CD14-positive monocyte (primary cell): ENCODE data around the gene ADA. TPM values are rescaled to one million over a fixed set of nuclear protein-coding genes. Genes with fewer than 3 reads are reported as not detected.

Experiments used
- DNase-seq, 3 donors: peaks; one replicate each; pipeline ENCODE4 v3.0.0-alpha.2; 2011 to 2022
- H2AFZ ChIP-seq: 2 replicates; pipeline ENCODE4 v1.6.0; 2012; ENCODE audit warnings: mild to moderate bottlenecking, low read depth, low read length, inconsistent platforms; ENCODE audit not compliant: insufficient read depth, poor library complexity, severe bottlenecking
- H3K27ac ChIP-seq, 2 donors: 1 replicate in 1 of 2; 2 replicates in 1 of 2; pipeline ENCODE4 v1.5.1; 2012 to 2013; ENCODE audit warnings: low read length in 2 of 2, control low read depth in 1 of 2, inconsistent platforms in 1 of 2, low read depth in 1 of 2, mild to moderate bottlenecking in 1 of 2
- H3K27me3 ChIP-seq, 2 donors: one replicate each; pipeline versions ENCODE4 v1.6.0 to v1.6.1; 2011 to 2013; ENCODE audit warnings: low read length in 2 of 2; ENCODE audit not compliant: control insufficient read depth in 2 of 2, insufficient read depth in 2 of 2
- H3K36me3 ChIP-seq, 2 donors: replicated peaks in 1 of 2; 1 replicate in 1 of 2; 2 replicates in 1 of 2; pipeline versions ENCODE4 v1.5.1 to v1.6.1; 2012 to 2013; ENCODE audit warnings: low read length in 2 of 2, control low read depth in 1 of 2, inconsistent platforms in 1 of 2, mild to moderate bottlenecking in 1 of 2; ENCODE audit not compliant: insufficient read depth in 2 of 2, control insufficient read depth in 1 of 2
- H3K4me1 ChIP-seq, 2 donors: 1 replicate in 1 of 2; 2 replicates in 1 of 2; pipeline versions ENCODE4 v1.5.1 to v1.6.1; 2012 to 2013; ENCODE audit warnings: low read length in 2 of 2, control low read depth in 1 of 2, inconsistent platforms in 1 of 2, mild to moderate bottlenecking in 1 of 2, moderate library complexity in 1 of 2; ENCODE audit not compliant: insufficient read depth in 2 of 2, control insufficient read depth in 1 of 2
- H3K4me2 ChIP-seq: replicated peaks from 2 replicates; pipeline ENCODE3; 2012; ENCODE audit warnings: low read length, moderate library complexity, mild to moderate bottlenecking; ENCODE audit not compliant: poor library complexity, severe bottlenecking; ENCODE audit errors: extremely low read depth
- H3K4me3 ChIP-seq, 3 experiments: fragments of 200-600 bp in 1 of 3; sonication (generic) in 1 of 3; replicated peaks in 1 of 3; 1 replicate in 2 of 3; 2 replicates in 1 of 3; pipeline ENCODE4 v1.5.1; 2011 to 2013; ENCODE audit warnings: low read length in 3 of 3, mild to moderate bottlenecking in 3 of 3, control low read depth in 2 of 3, low read depth in 2 of 3, inconsistent platforms in 1 of 3, moderate library complexity in 1 of 3
- H3K79me2 ChIP-seq: 2 replicates; pipeline ENCODE4 v1.6.0; 2012; ENCODE audit warnings: mild to moderate bottlenecking, control low read depth, inconsistent platforms, low read length, moderate library complexity; ENCODE audit not compliant: insufficient read depth
- H3K9ac ChIP-seq: 2 replicates; pipeline ENCODE4 v1.6.0; 2017; ENCODE audit warnings: low read length, mild to moderate bottlenecking; ENCODE audit not compliant: insufficient read depth, poor library complexity, severe bottlenecking
- H3K9me3 ChIP-seq, 2 donors: replicated peaks in 1 of 2; 1 replicate in 1 of 2; 2 replicates in 1 of 2; pipeline versions ENCODE4 v1.5.1 to v1.6.1; 2012 to 2013; ENCODE audit warnings: low read length in 2 of 2, control low read depth in 1 of 2; ENCODE audit not compliant: control insufficient read depth in 1 of 2, insufficient read depth in 1 of 2
- H4K20me1 ChIP-seq: 2 replicates; pipeline ENCODE4 v1.6.0; 2012; ENCODE audit warnings: mild to moderate bottlenecking, low read length, control low read depth, moderate library complexity; ENCODE audit not compliant: insufficient read depth
- H3K27ac Mint-ChIP-seq, 7 donors: one replicate each; pipeline ENCODE4 v1.8.0; 2020; ENCODE audit warnings: mild to moderate bottlenecking in 7 of 7, mixed read lengths in 7 of 7, moderate library complexity in 6 of 7, inconsistent platforms in 2 of 7
- H3K27me3 Mint-ChIP-seq, 3 donors: one replicate each; pipeline ENCODE4 v1.8.0; 2021 to 2022; ENCODE audit warnings: low read depth in 3 of 3, mild to moderate bottlenecking in 3 of 3, mixed read lengths in 3 of 3, moderate library complexity in 3 of 3, inconsistent platforms in 1 of 3
- H3K36me3 Mint-ChIP-seq, 2 donors: one replicate each; pipeline ENCODE4 v1.8.0; 2020; ENCODE audit warnings: mixed read lengths in 2 of 2, inconsistent platforms in 1 of 2, mild to moderate bottlenecking in 1 of 2
- H3K4me1 Mint-ChIP-seq: one replicate; pipeline ENCODE4 v1.8.0; 2020; ENCODE audit warnings: mild to moderate bottlenecking, mixed read lengths
- H3K4me3 Mint-ChIP-seq, 2 donors: one replicate each; pipeline ENCODE4 v1.8.0; 2020; ENCODE audit warnings: mild to moderate bottlenecking in 2 of 2, mixed read lengths in 2 of 2, moderate library complexity in 1 of 2
- H3K9me3 Mint-ChIP-seq, 7 donors: one replicate each; pipeline ENCODE4 v1.8.0; 2020 to 2022; ENCODE audit warnings: mixed read lengths in 7 of 7, mild to moderate bottlenecking in 6 of 7, moderate library complexity in 6 of 7, inconsistent platforms in 2 of 7
- CTCF ChIP-seq: fragments of 200-600 bp; IDR thresholded peaks from one replicate; pipeline ENCODE4 v1.8.0; 2022; ENCODE audit warnings: antibody characterized with exemption, mild to moderate bottlenecking
- WGBS: methylation state at CpG from one replicate; pipeline ENCODE4 v1.1.5; 2013; ENCODE audit warnings: missing lambda C conversion rate; ENCODE audit not compliant: insufficient coverage; 5-methylcytosine and 5-hydroxymethylcytosine counted together
- intact Hi-C, 2 donors: fragments of 100-400 bp; cut with micrococcal nuclease; formaldehyde crosslinking; loops; one replicate each; pipeline versions ENCODE4 v1.15.0 to v1.15.1; 2023
- polyA plus RNA-seq, 3 donors: library from polyadenylated mRNA; depleted of rRNA in 1 of 3; unstranded in 2 of 3; stranded (reverse) in 1 of 3; fragments of 300-500 nt in 2 of 3; fragments of >200 nt in 1 of 3; fragmentation: Illumina TruSeq in 2 of 3; gene quantifications; 1 replicate in 2 of 3; 2 replicates in 1 of 3; pipeline ENCODE4 v1.2.3, GENCODE V29; 2012 to 2021

ADA gene
- polyA plus RNA-seq, 3 donors = 11.1 to 17.2 (median 15.6) TPM

- Histone ChIP-seq H3K79me2 (no peaks in the 10 kb centered on the region), H3K27me3 (no peaks in the 10 kb centered on the region), H3K9ac (no peak overlapping the region), H4K20me1 (no peaks in the 10 kb centered on the region), H3K4me1 (no peaks in the 10 kb centered on the region), H3K9me3 (peaks cover 9 to 12% of the 10 kb centered on the region in 2 donors), H3K4me2 (no peak overlapping the region), H3K36me3 (peaks cover 1 to 30% of the 10 kb centered on the region in 2 donors), H3K4me3 (no peak overlapping the region), H2AFZ (no peak overlapping the region), H3K27ac (no peak overlapping the region)
- Mint-ChIP-seq H3K4me3 (no peak overlapping the region), H3K9me3 (peaks cover 4 to 18% (median 11%) of the 10 kb centered on the region in 7 donors), H3K27me3 (no peaks in the 10 kb centered on the region), H3K4me1 (peaks cover 7% of the 10 kb centered on the region), H3K27ac (peak overlapping the region in 2 of 7 donors; percentile 38 to 44), H3K36me3 (peaks cover 18 to 25% of the 10 kb centered on the region in 2 donors)
- TF ChIP-seq CTCF = no peak
- intact Hi-C loops = no loop called here
- 98% methylated on average over 5 of the region's 5 CpGs for WGBS
- DNase-seq = no peak
Observed at GRCh38 chr20:44621325-44621724, 30.2 kb downstream of the ADA start.

GRCh38 chr20:44620030-44620429 is 31.5 kb downstream of the ADA start:
- no peak for DNase-seq
- Histone ChIP-seq H3K4me1 (no peaks in the 10 kb centered on the region), H3K4me3 (no peak overlapping the region), H3K79me2 (no peaks in the 10 kb centered on the region), H3K27ac (no peak overlapping the region), H3K27me3 (no peaks in the 10 kb centered on the region), H3K36me3 (peaks cover 5 to 30% of the 10 kb centered on the region in 2 donors), H3K4me2 (no peak overlapping the region), H4K20me1 (no peaks in the 10 kb centered on the region), H3K9me3 (peaks cover 9 to 12% of the 10 kb centered on the region in 2 donors), H2AFZ (no peak overlapping the region), H3K9ac (no peak overlapping the region)
- no peaks in the 10 kb centered on the region for H3K27me3 Mint-ChIP-seq
- no peak overlapping the region for H3K4me3 Mint-ChIP-seq
- no peak overlapping the region for H3K27ac Mint-ChIP-seq
- TF ChIP-seq CTCF = no peak
- H3K36me3 Mint-ChIP-seq = peaks cover 27 to 34% of the 10 kb centered on the region in 2 donors
- WGBS = 95% methylated on average over 4 of the region's 5 CpGs
- intact Hi-C loops = no loop called here
- peaks cover 9% of the 10 kb centered on the region for H3K4me1 Mint-ChIP-seq
- peaks cover 4 to 18% (median 11%) of the 10 kb centered on the region in 7 donors for H3K9me3 Mint-ChIP-seq
